Smooth muscle cell (in vitro differentiated cells): ENCODE results near the gene PRMT1. TPM values are rescaled to one million over a fixed set of nuclear protein-coding genes. Genes with fewer than 3 reads are reported as not detected.

ENCODE experiments used
- DNase-seq: peaks from one replicate; lab custom pipeline; 2025; ENCODE audit not compliant: unreplicated experiment; lab: John Stamatoyannopoulos, UW
- H2AFZ ChIP-seq: fragments of 200-600 bp; sonication (generic); 2 replicates; pipeline ENCODE4 v1.6.0; 2016; ENCODE audit warnings: antibody characterized with exemption, low read depth, mild to moderate bottlenecking
- H3F3A ChIP-seq: fragments of 200-600 bp; sonication (generic); 2 replicates; pipeline ENCODE4 v1.6.0; 2017; ENCODE audit warnings: antibody characterized with exemption, low read depth
- H3K27ac ChIP-seq: fragments of 200-600 bp; sonication (generic); 2 replicates; pipeline ENCODE4 v1.5.1; 2016; ENCODE audit warnings: low read depth, mild to moderate bottlenecking
- H3K27me3 ChIP-seq: fragments of 200-600 bp; sonication (generic); 2 replicates; pipeline ENCODE4 v1.6.1; 2016; ENCODE audit warnings: low read depth, mild to moderate bottlenecking
- H3K36me3 ChIP-seq: fragments of 200-600 bp; sonication (generic); 2 replicates; pipeline ENCODE4 v1.5.1; 2016; ENCODE audit warnings: low read depth
- H3K4me1 ChIP-seq: fragments of 200-600 bp; sonication (generic); 2 replicates; pipeline ENCODE4 v1.5.1; 2016; ENCODE audit warnings: low read depth
- H3K4me2 ChIP-seq: fragments of 200-600 bp; sonication (generic); 2 replicates; pipeline ENCODE4 v1.6.0; 2016; ENCODE audit warnings: mild to moderate bottlenecking
- H3K4me3 ChIP-seq: fragments of 200-600 bp; sonication (generic); 2 replicates; pipeline ENCODE4 v1.5.1; 2016; ENCODE audit warnings: mild to moderate bottlenecking
- H3K79me2 ChIP-seq: fragments of 200-600 bp; sonication (generic); 2 replicates; pipeline ENCODE4 v1.6.0; 2016; ENCODE audit warnings: low read depth, mild to moderate bottlenecking
- H3K9ac ChIP-seq: fragments of 200-600 bp; sonication (generic); 2 replicates; pipeline ENCODE4 v1.6.0; 2016; ENCODE audit warnings: low read depth
- H3K9me3 ChIP-seq: fragments of 200-600 bp; sonication (generic); replicated peaks from 2 replicates; pipeline ENCODE4 v1.5.1; 2016; ENCODE audit warnings: low read depth
- H4K20me1 ChIP-seq: fragments of 200-600 bp; sonication (generic); 2 replicates; pipeline ENCODE4 v1.6.0; 2016; ENCODE audit warnings: low read depth
- CTCF ChIP-seq: fragments of 200-600 bp; sonication (generic); IDR thresholded peaks from 2 replicates; pipeline ENCODE4 v1.5.1; 2017; ENCODE audit warnings: borderline replicate concordance, mild to moderate bottlenecking, antibody characterized with exemption; ENCODE audit not compliant: insufficient read depth, poor library complexity, severe bottlenecking
- WGBS: methylation state at CpG from one replicate; pipeline ENCODE4 v1.1.7; 2016; ENCODE audit warnings: low lambda C conversion rate; 5-methylcytosine and 5-hydroxymethylcytosine counted together
- polyA plus RNA-seq: library from polyadenylated mRNA; unstranded; fragments of >200 nt; fragmentation: Nextera tagmentation; extraction: Ambion mirVana; gene quantifications from 2 replicates; pipeline ENCODE4 v1.2.1, GENCODE V29; 2016
- total RNA-seq: library from RNA; depleted of rRNA; stranded (reverse); fragments of >200 nt; gene quantifications from 2 replicates; pipeline ENCODE4 v1.2.3, GENCODE V29; 2014

PRMT1 gene
- total and polyA plus RNA-seq, 2 experiments from 2014 or later, result 147 to 175 TPM

- no peak within 1 kb of the TSS for H2AFZ ChIP-seq
- H3K79me2 ChIP-seq, result peaks cover 14% of the 10 kb centered on the region
- no peaks in the 10 kb centered on the region for H3K36me3 ChIP-seq
- H3K4me1 ChIP-seq, result peaks cover 6% of the 10 kb centered on the region
- peak within 1 kb of the TSS; percentile 67 for H3K27ac ChIP-seq
- H3K27me3 ChIP-seq, result no peaks in the 10 kb centered on the region
- no peak for TF ChIP-seq CTCF
- peak within 1 kb of the TSS; percentile 84 for H3K9ac ChIP-seq
- DNase-seq, result peak; percentile 93
- WGBS, result under 1% methylated on average over 49 of the region's 50 CpGs
- no peaks in the 10 kb centered on the region for H3K9me3 ChIP-seq
- H3K4me3 ChIP-seq, result peak within 1 kb of the TSS; percentile 80
- peak within 1 kb of the TSS; percentile 88 for H3K4me2 ChIP-seq
- H3F3A ChIP-seq, result no peaks in the 10 kb centered on the region
- H4K20me1 ChIP-seq, result peaks cover 18% of the 10 kb centered on the region
Observed at GRCh38 chr19:49665351-49666119, 11.5 kb upstream of the PRMT1 start, which contains the start of the genes BCL2L12 and IRF3. Gene BCL2L12, plus strand, starts transcription at chr19:49665933. Its CDS starts 760 bp downstream, at chr19:49666693. Gene IRF3, minus strand, starts transcription at chr19:49665857. Its CDS starts 1,019 bp downstream, at chr19:49664838.

GRCh38 chr19:49666120-49666444 lies 11.0 kb upstream of the PRMT1 start:
- Histone ChIP-seq H3K9ac (peak overlapping the region; percentile 84), H3K4me3 (peak overlapping the region; percentile 80), H3K27ac (peak overlapping the region; percentile 50), H3K79me2 (peaks cover 14% of the 10 kb centered on the region), H4K20me1 (peaks cover 16% of the 10 kb centered on the region), H3K36me3 (no peaks in the 10 kb centered on the region), H3K27me3 (no peaks in the 10 kb centered on the region), H2AFZ (no peak overlapping the region), H3K9me3 (no peaks in the 10 kb centered on the region), H3K4me2 (peak overlapping the region; percentile 88), H3F3A (no peaks in the 10 kb centered on the region), H3K4me1 (peaks cover 6% of the 10 kb centered on the region)
- TF ChIP-seq CTCF, result no peak
- 0% methylated on average over 9 of the region's 9 CpGs for WGBS
- DNase-seq, result no peak

GRCh38 chr19:49667473-49667872 lies 9.6 kb upstream of the PRMT1 start:
- H3K36me3 ChIP-seq, result no peaks in the 10 kb centered on the region
- no peak overlapping the region for H3K27ac ChIP-seq
- no peaks in the 10 kb centered on the region for H3F3A ChIP-seq
- no peak for DNase-seq
- peaks cover 11% of the 10 kb centered on the region for H4K20me1 ChIP-seq
- H3K27me3 ChIP-seq, result no peaks in the 10 kb centered on the region
- H3K4me2 ChIP-seq, result no peak overlapping the region
- H3K9ac ChIP-seq, result no peak overlapping the region
- H3K4me1 ChIP-seq, result peaks cover 6% of the 10 kb centered on the region
- H2AFZ ChIP-seq, result no peak overlapping the region
- peaks cover 14% of the 10 kb centered on the region for H3K79me2 ChIP-seq
- WGBS, result 100% methylated on average over 2 of the region's 2 CpGs
- no peaks in the 10 kb centered on the region for H3K9me3 ChIP-seq
- no peak for TF ChIP-seq CTCF
- H3K4me3 ChIP-seq, result no peak overlapping the region

- Histone ChIP-seq H2AFZ (no peak overlapping the region), H3K4me3 (no peak overlapping the region), H3K27ac (no peak overlapping the region), H3K27me3 (no peaks in the 10 kb centered on the region), H3F3A (peaks cover 8% of the 10 kb centered on the region), H3K4me2 (no peak overlapping the region), H3K79me2 (peaks cover 7% of the 10 kb centered on the region), H3K4me1 (no peaks in the 10 kb centered on the region), H3K9me3 (no peaks in the 10 kb centered on the region), H4K20me1 (no peaks in the 10 kb centered on the region), H3K9ac (no peak overlapping the region), H3K36me3 (no peaks in the 10 kb centered on the region)
- no peak for DNase-seq
- 96% methylated on average over 3 of the region's 3 CpGs for WGBS
- TF ChIP-seq CTCF, result no peak
Observed at GRCh38 chr19:49669516-49669915, 7.6 kb upstream of the PRMT1 start.
